Stimulated activated CD4-positive, alpha-beta T cell treated with anti-CD3 and anti-CD28 coated beads, TNF-alpha, amount 100 ng/mL, for 24 hours (primary cell): ENCODE measurements around the gene CDC42SE2.
"Not testable (repeated sequence)": the region's sequence is repeated elsewhere in the genome, so short reads cannot be mapped to it uniquely, and the experiment has no call there.

Source experiments
- DNase-seq, 3 experiments: peaks; one replicate each; pipeline ENCODE4 v3.0.0-alpha.2; 2020; ENCODE audit warnings: low read depth in 3 of 3

CDC42SE2 gene

DNA sequence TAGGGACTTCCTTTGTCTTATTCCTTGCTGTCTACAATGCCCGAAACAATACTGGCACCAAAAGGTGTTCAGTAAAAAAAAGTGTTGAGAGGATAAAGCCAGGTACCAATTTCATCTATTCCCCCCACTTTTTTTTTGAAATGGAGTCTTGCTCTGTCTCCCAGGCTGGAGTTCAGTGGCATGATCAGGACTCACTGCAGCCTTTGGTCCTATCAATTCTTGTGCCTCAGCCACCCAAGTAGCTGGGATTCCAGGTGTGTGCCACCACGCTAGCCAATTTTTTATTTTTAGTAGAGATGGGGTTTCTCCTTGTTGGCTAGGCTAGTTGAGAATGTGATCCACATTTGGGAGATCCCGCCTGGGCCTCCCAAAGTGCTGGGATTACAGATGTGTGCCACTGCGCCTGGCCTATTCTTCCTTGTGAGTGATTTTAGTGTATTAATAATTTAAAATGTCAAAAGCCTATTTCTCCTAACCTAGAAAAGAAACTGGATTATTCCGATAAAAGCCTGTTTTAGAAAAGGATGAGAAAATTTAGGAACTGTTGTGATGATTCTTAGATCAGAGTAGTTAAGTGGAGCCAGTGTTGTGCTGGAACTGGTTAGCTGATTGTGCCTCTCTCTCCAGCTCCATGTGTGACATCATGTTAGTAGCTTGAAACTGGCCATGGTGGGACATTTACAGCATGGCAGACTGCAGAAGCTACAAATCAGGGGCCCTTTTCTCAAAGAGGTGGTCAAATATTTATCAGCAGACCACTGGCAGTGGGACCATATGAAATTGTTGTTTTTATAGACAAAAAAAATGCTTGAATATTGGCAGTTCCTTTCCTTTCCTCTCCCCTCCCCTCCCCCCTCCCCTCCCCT lies 14.3 kb downstream of the CDC42SE2 start:
- DNase-seq = no peak

- not testable (repeated sequence) for DNase-seq
Observed at GRCh38 chr5:131278741-131279124, 14.9 kb downstream of the CDC42SE2 start.

GRCh38 chr5:131279204-131279603 lies 15.4 kb downstream of the CDC42SE2 start:
- no peak for DNase-seq

DNA sequence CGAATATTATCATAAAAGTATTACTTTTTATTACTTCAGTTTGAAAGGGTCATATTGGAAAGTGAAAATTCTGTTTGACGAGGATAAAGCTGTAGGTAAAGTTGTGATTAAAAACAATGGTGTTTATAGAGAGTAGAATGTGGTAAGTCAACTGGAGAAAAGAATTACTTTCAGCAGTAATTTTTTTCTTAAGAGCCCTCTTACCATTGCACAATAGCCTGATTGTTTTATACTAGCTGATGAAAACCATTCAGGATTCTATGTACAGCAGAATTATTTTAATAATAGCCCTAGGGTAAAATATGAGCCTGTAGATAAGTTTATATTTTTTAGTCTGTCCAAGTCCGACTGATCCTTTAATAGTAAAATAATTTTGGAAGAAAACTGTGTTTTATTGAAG lies 16.6 kb downstream of the CDC42SE2 start:
- DNase-seq = no peak

- no peak for DNase-seq
Observed at GRCh38 chr5:131281133-131281867, 17.4 kb downstream of the CDC42SE2 start.

DNA sequence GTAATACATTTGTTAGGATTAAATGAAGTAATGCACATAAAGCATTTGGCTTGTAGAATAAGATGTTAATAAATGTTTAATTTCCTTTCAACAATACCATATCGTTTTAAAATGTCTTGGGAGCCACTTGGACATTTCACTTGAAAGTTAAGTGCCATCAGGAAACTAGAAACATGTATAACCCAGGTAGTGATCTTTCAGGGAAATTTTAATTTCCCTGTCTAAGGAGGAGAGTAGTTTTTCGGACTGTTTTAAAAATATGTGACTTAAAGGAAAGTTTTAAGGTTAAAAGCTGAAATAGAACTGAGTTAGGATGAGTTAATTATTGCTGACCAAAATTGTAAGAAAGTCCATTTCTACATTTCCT lies 18.0 kb downstream of the CDC42SE2 start:
- DNase-seq = no peak

DNA sequence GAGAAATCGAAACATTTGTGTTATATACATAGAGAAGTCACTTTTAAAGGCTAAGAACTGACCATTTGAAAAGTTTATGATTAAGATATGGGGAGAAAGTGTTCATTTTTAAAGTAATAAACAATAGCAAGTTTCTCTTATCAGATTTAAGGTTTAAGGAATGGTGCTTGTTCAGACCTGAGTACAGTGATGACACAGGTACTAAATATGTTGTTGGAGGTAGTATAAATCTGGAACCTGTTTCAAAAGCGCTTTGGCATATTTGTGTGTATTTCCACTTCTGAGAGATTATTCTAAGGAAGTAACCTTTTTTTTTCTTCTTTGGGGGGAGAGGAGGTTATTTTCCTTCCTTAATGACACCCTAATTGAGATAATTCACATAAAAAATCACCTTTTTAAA lies 18.4 kb downstream of the CDC42SE2 start:
- DNase-seq = no peak

DNA sequence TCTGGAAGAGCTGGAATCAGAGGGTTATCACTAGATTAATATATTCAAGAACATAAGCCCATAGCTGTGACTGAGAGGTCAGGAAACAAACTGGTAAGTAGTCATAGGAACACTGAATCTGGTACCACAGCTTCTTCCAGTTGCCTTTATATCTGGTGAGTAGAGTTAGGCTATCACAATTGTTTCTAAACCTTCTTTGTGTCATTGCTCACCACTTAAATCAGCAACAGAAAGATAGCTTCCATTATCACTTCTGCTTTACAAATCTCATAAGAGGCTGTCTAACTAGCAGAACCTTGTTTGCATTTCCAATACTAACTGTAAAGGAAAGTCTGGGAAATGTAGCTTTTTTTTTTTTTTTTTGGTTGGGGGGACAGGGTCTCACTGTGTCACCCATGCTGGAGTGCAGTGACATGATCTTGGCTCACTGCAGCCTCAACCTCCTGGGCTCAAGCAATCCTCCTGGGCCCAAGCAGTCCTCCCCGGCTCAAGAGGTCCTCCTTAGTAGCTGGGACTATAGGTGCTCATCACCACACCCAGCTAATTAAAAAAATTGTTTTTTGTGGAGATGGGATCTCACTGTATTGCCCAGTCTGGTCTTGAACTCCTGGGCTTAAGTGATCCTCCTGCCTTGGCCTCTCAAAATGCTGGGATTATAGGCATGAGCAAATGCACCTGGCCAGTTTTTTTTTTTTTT lies 22.0 kb downstream of the CDC42SE2 start:
- DNase-seq = no peak

- DNase-seq = no peak
Observed at GRCh38 chr5:131286400-131286715, 22.5 kb downstream of the CDC42SE2 start.

DNA sequence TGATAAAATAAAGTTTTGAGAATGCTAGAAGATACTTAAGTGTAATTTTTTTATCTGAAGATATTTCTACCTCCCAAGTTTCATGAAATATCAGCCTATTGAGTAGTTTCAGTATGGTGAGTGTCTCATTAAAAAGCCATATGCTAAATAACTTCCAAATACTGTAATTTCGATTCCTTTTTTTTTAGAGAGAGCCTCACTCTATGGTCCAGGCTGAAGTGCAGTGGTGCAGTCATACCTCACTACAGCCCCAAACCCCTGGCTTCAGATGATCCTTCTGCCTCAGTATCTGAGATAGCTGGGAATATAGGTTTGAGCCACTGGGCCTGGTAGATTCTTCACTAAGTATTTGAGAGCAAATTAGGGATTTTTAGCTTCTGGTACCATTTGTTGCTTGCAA lies 24.5 kb downstream of the CDC42SE2 start:
- DNase-seq = no peak

GRCh38 chr5:131289738-131290137 lies 25.9 kb downstream of the CDC42SE2 start:
- DNase-seq = no peak

- DNase-seq = no peak
Observed at GRCh38 chr5:131296213-131296672, 32.4 kb downstream of the CDC42SE2 start.

DNA sequence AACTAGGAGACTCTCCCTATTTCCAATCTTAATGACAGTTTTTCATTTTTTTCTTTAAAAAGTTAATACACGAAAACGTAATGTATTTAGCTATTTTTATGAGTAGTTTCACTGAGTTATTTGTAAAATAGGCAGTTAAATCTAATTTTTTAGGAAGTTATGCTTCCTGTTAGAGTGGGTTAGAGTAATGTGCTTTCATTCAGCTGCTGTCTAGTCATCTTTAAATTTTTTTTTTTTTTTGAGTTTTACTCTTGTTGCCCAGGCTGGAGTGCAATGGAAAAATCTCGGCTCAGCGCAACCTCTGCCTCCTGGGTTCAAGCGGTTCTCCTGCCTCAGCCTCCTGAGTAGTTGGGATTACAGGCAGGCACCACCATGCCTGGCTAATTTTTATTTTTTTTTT lies 34.0 kb downstream of the CDC42SE2 start:
- no peak for DNase-seq

GRCh38 chr5:131299465-131299864 lies 35.6 kb downstream of the CDC42SE2 start:
- DNase-seq = no peak

- DNase-seq = no peak
Observed at GRCh38 chr5:131302506-131302905, 38.7 kb downstream of the CDC42SE2 start.

- DNase-seq = no peak
Observed at GRCh38 chr5:131303537-131303936, 39.7 kb downstream of the CDC42SE2 start.

- DNase-seq = no peak
Observed at GRCh38 chr5:131304414-131304813, 40.6 kb downstream of the CDC42SE2 start.

DNA sequence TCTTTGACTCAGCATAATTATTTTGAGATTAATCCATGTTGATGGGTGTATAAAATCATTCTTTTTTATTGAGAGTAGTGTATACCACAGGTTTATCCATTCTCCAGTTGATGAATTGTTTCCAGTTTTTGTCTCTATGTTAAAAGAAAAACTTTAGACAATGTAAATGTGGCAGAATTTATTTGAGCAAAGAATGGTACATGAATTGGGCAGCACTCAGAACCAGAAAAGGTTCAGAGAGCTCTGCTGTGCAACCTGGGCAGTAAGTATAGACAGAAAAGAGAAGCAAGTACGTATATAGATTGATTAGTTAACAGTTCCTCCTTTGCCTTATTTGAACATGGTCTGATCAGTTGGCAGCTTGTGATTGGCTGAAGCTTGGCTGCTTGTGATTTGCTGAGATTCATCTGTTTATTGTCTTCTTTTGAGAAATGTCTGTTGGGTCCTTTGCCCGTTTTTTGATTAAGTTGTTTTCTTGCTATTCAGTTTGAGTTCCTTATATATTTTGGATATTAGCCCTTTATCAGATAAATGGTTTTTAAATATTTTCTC lies 41.4 kb downstream of the CDC42SE2 start:
- no peak for DNase-seq

DNA sequence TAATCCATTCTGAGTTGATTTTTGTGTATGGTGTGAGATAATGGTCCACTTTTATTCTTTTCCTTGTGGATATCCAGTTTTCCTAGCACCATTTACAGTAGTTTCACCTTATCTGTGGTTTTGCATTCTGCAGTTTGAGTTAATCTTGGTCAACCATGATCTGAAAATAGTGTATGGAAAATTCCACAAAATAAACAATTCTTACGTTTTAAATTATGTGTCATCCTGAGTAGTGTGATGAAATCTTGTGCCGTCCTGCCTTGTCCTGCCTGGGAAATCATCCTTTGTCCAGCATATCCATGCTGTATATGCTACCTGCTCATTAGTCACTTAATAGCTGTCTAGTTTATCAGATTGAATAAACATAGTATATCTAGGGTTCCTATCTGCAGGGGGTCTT lies 42.1 kb downstream of the CDC42SE2 start:
- no peak for DNase-seq

GRCh38 chr5:131312235-131312772 lies 48.5 kb downstream of the CDC42SE2 start:
- not testable (repeated sequence) for DNase-seq

DNA sequence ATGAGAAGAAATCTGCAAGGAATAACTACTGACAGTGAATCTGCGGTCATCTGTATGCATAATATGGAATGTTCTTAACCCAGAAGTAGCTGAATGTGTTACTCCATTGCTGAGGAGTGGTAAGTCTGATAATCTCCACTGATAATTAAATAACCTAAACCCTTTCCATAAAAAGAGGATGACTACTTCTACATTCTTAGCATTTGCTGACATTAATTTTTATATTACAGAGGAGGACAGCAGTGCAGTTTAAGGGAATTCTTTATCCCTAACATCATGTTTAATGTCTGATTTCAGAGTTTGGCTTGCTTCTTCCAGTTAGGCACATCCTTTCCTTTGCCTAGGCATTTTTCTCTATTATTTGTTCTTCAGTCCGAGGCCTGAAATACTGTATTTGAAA lies 52.2 kb downstream of the CDC42SE2 start:
- DNase-seq = no peak

GRCh38 chr5:131316822-131317221 lies 53.0 kb downstream of the CDC42SE2 start:
- no peak for DNase-seq
